ENCODE results near the gene LRRC32.
A peak's percentile ranks its signal among the peaks of the same experiment; 100 is the strongest.

LRRC32 gene

DNA sequence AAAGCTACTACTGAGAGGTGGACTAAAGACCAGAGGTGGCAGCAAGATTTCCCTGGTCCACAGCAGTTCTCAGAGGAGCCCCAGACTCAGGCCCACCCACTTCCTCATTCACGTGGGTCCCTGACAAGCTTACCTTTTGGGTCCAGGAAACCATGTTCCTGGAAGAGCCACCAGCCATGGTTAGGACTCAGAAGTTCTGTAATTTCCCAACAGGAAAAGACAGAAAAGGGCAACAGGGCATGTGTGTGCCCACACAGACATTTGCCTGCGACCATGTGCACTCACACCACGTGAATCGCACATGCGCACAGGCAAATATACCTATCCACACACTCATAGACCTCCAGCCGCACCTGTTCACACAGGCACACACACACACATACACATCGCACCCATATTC lies 42.9 kb downstream of the LRRC32 start:
- no peaks in the 10 kb centered on the region for H3F3A ChIP-seq (ENCODE audit: low read depth)
- peak overlapping the region; percentile 37 for H3K4me2 ChIP-seq (ENCODE audit: low read depth, low read length, poor library complexity, severe bottlenecking)
- no peak overlapping the region for H3K4me3 ChIP-seq (ENCODE audit: low read length, poor library complexity, severe bottlenecking)
- H3K79me2 ChIP-seq (ENCODE audit: insufficient read depth, low read length): no peaks in the 10 kb centered on the region
- H3K36me3 ChIP-seq (ENCODE audit: insufficient read depth, low read length): no peaks in the 10 kb centered on the region
- H3K9ac ChIP-seq (ENCODE audit: low read depth, low read length, poor library complexity, severe bottlenecking): no peak overlapping the region
- H3K27me3 ChIP-seq (ENCODE audit: insufficient read depth, low read length, poor library complexity, severe bottlenecking): no peaks in the 10 kb centered on the region
- H3K9me2 ChIP-seq (replicated peaks; ENCODE audit: low read depth, low read length): no peaks in the 10 kb centered on the region
- H3K4me1 ChIP-seq (ENCODE audit: insufficient read depth, low read length, poor library complexity, severe bottlenecking): peaks cover 26% of the 10 kb centered on the region
- no peaks in the 10 kb centered on the region for H3K9me3 ChIP-seq (ENCODE audit: insufficient read depth, low read depth, low read length)
- no peak overlapping the region for H2AFZ ChIP-seq (ENCODE audit: low read length)
- TF ChIP-seq, protein P1, sequence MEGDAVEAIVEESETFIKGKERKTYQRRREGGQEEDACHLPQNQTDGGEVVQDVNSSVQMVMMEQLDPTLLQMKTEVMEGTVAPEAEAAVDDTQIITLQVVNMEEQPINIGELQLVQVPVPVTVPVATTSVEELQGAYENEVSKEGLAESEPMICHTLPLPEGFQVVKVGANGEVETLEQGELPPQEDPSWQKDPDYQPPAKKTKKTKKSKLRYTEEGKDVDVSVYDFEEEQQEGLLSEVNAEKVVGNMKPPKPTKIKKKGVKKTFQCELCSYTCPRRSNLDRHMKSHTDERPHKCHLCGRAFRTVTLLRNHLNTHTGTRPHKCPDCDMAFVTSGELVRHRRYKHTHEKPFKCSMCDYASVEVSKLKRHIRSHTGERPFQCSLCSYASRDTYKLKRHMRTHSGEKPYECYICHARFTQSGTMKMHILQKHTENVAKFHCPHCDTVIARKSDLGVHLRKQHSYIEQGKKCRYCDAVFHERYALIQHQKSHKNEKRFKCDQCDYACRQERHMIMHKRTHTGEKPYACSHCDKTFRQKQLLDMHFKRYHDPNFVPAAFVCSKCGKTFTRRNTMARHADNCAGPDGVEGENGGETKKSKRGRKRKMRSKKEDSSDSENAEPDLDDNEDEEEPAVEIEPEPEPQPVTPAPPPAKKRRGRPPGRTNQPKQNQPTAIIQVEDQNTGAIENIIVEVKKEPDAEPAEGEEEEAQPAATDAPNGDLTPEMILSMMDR (conservative IDR thresholded peaks at IDR 0.05; ENCODE audit: low read length): no peak
- no peak for TF ChIP-seq EZH2phosphoT487 (IDR thresholded peaks at IDR 0.05; ENCODE audit: borderline replicate concordance)
- H4K20me1 ChIP-seq (ENCODE audit: insufficient read depth, low read length, poor library complexity, severe bottlenecking): no peaks in the 10 kb centered on the region

DNA sequence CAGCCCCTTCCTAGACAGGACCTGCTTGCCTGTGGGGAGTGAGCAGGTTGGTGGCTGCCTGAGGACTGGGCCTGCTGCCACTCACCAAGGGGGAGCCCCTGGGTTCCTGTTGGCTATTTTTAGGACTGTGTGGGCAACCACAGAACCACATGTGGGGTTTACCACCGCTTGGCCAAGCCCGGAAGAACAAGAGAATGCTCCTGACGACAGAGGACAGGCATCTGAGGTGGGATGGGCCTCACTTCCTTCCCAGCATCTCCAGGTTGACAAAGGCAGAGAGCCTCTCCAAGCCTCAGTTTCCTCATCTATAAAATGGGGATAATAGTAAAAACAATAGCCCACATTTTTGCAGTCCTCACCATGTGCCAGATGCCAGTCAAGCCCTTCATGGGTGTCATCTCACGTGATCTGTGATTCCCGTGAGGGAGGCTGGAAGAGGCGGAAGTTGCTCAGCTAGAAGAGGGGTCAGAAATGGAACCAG lies 43.6 kb downstream of the LRRC32 start:
- no peaks in the 10 kb centered on the region for H3K36me3 ChIP-seq (ENCODE audit: insufficient read depth, low read length)
- no peaks in the 10 kb centered on the region for H3K9me3 ChIP-seq (ENCODE audit: insufficient read depth, low read depth, low read length)
- no peaks in the 10 kb centered on the region for H3K79me2 ChIP-seq (ENCODE audit: insufficient read depth, low read length)
- no peak overlapping the region for H3K9ac ChIP-seq (ENCODE audit: low read depth, low read length, poor library complexity, severe bottlenecking)
- no peaks in the 10 kb centered on the region for H3K9me2 ChIP-seq (replicated peaks; ENCODE audit: low read depth, low read length)
- TF ChIP-seq EZH2phosphoT487 (IDR thresholded peaks at IDR 0.05; ENCODE audit: borderline replicate concordance): no peak
- TF ChIP-seq, protein P1 (conservative IDR thresholded peaks at IDR 0.05; ENCODE audit: low read length): no peak
- no peaks in the 10 kb centered on the region for H4K20me1 ChIP-seq (ENCODE audit: insufficient read depth, low read length, poor library complexity, severe bottlenecking)
- H3K4me2 ChIP-seq (ENCODE audit: low read depth, low read length, poor library complexity, severe bottlenecking): peak overlapping the region; percentile 43
- no peaks in the 10 kb centered on the region for H3F3A ChIP-seq (ENCODE audit: low read depth)
- no peak overlapping the region for H3K4me3 ChIP-seq (ENCODE audit: low read length, poor library complexity, severe bottlenecking)
- no peak overlapping the region for H2AFZ ChIP-seq (ENCODE audit: low read length)
- peaks cover 26% of the 10 kb centered on the region for H3K4me1 ChIP-seq (ENCODE audit: insufficient read depth, low read length, poor library complexity, severe bottlenecking)
- no peaks in the 10 kb centered on the region for H3K27me3 ChIP-seq (ENCODE audit: insufficient read depth, low read length, poor library complexity, severe bottlenecking)

DNA sequence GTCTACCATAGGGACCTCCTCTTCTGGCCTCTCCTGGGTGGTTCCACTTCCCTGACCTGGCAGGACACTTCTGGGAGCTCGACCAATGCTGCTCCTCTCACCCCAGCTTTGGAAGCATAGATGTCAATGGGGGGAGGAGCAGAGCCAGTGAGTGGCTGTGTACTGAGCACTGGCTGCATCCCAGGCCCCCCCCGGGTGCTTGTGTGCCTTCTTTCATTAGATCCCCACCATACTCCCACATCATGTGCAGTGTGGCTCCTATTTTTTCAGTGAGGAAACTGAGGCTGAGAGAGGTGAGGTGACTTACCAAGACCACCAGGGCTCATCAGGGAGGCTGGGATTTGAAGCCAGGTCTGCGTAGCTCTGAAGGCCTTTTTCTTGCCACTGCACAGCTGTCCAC lies 44.3 kb downstream of the LRRC32 start:
- Histone ChIP-seq H3K79me2 (ENCODE audit: insufficient read depth, low read length) (no peaks in the 10 kb centered on the region), H3K9ac (ENCODE audit: low read depth, low read length, poor library complexity, severe bottlenecking) (no peak overlapping the region), H3K4me2 (ENCODE audit: low read depth, low read length, poor library complexity, severe bottlenecking) (peak overlapping the region; percentile 43), H3K9me3 (ENCODE audit: insufficient read depth, low read depth, low read length) (no peaks in the 10 kb centered on the region), H3K4me1 (ENCODE audit: insufficient read depth, low read length, poor library complexity, severe bottlenecking) (peaks cover 26% of the 10 kb centered on the region), H3K27me3 (ENCODE audit: insufficient read depth, low read length, poor library complexity, severe bottlenecking) (no peaks in the 10 kb centered on the region), H3K36me3 (ENCODE audit: insufficient read depth, low read length) (no peaks in the 10 kb centered on the region), H3F3A (ENCODE audit: low read depth) (no peaks in the 10 kb centered on the region), H3K9me2 (replicated peaks; ENCODE audit: low read depth, low read length) (no peaks in the 10 kb centered on the region), H3K4me3 (ENCODE audit: low read length, poor library complexity, severe bottlenecking) (no peak overlapping the region), H4K20me1 (ENCODE audit: insufficient read depth, low read length, poor library complexity, severe bottlenecking) (no peaks in the 10 kb centered on the region), H2AFZ (ENCODE audit: low read length) (no peak overlapping the region)
- no peak for TF ChIP-seq EZH2phosphoT487 (IDR thresholded peaks at IDR 0.05; ENCODE audit: borderline replicate concordance)
- TF ChIP-seq, protein P1 (conservative IDR thresholded peaks at IDR 0.05; ENCODE audit: low read length): no peak
